Osteoblast (primary cell): Measurements from ENCODE around the gene NTM. TPM values are rescaled to one million over a fixed set of nuclear protein-coding genes. Genes with fewer than 3 reads are reported as not detected.

Experiments used
- DNase-seq: peaks from one replicate; pipeline ENCODE4 v3.0.0; 2011; ENCODE audit warnings: low spot score, mixed read lengths; ENCODE audit not compliant: insufficient read length; ENCODE audit errors: missing footprints
- H2AFZ ChIP-seq: 2 replicates; pipeline ENCODE4 v1.6.0; 2011; ENCODE audit warnings: mild to moderate bottlenecking, low read length
- H3K27ac ChIP-seq: 2 replicates; pipeline ENCODE4 v1.5.1; 2011; ENCODE audit warnings: mild to moderate bottlenecking, low read depth, low read length, moderate library complexity
- H3K27me3 ChIP-seq: 2 replicates; pipeline ENCODE4 v1.6.0; 2012; ENCODE audit warnings: mild to moderate bottlenecking, control low read depth, inconsistent platforms, low read length, moderate library complexity; ENCODE audit not compliant: insufficient read depth
- H3K36me3 ChIP-seq: 2 replicates; pipeline ENCODE4 v1.5.1; 2011; ENCODE audit warnings: mild to moderate bottlenecking, low read length, control low read depth, moderate library complexity; ENCODE audit not compliant: insufficient read depth
- H3K4me1 ChIP-seq: 2 replicates; pipeline ENCODE4 v1.5.1; 2011; ENCODE audit warnings: mild to moderate bottlenecking, low read length, control low read depth, moderate library complexity; ENCODE audit not compliant: insufficient read depth
- H3K4me2 ChIP-seq: 2 replicates; pipeline ENCODE4 v1.6.0; 2011; ENCODE audit warnings: mild to moderate bottlenecking, low read length; ENCODE audit not compliant: insufficient read depth
- H3K4me3 ChIP-seq: fragments of 200-600 bp; sonication (generic); 3 replicates; pipeline ENCODE4 v1.5.1; 2012; ENCODE audit warnings: mild to moderate bottlenecking, low read length, inconsistent platforms; ENCODE audit not compliant: insufficient read depth
- H3K79me2 ChIP-seq: 2 replicates; pipeline ENCODE4 v1.6.0; 2012; ENCODE audit warnings: mild to moderate bottlenecking, low read length, control low read depth, inconsistent platforms; ENCODE audit not compliant: insufficient read depth
- H3K9me3 ChIP-seq: 2 replicates; pipeline ENCODE4 v1.5.1; 2011; ENCODE audit warnings: low read depth, low read length, control low read depth
- H4K20me1 ChIP-seq: 2 replicates; pipeline ENCODE4 v1.6.0; 2012; ENCODE audit warnings: mild to moderate bottlenecking, low read length, control low read depth; ENCODE audit not compliant: insufficient read depth
- total RNA-seq: library from RNA; depleted of rRNA; stranded (reverse); fragments of >200 nt; gene quantifications from 2 replicates; pipeline ENCODE4 v1.2.3, GENCODE V29; 2012
- TF ChIP-seq, protein P1 (sequence below): IDR thresholded peaks from 2 replicates; pipeline ENCODE4 v1.5.1; 2011; ENCODE audit warnings: mild to moderate bottlenecking, low read depth, low read length, moderate library complexity; ENCODE audit errors: extremely low read depth

NTM gene
- total RNA-seq, 1 donor, result 48.1 TPM

- Histone ChIP-seq H3K9me3 (no peaks in the 10 kb centered on the region), H3K4me1 (peaks cover 4% of the 10 kb centered on the region)
- TF ChIP-seq, protein P1, sequence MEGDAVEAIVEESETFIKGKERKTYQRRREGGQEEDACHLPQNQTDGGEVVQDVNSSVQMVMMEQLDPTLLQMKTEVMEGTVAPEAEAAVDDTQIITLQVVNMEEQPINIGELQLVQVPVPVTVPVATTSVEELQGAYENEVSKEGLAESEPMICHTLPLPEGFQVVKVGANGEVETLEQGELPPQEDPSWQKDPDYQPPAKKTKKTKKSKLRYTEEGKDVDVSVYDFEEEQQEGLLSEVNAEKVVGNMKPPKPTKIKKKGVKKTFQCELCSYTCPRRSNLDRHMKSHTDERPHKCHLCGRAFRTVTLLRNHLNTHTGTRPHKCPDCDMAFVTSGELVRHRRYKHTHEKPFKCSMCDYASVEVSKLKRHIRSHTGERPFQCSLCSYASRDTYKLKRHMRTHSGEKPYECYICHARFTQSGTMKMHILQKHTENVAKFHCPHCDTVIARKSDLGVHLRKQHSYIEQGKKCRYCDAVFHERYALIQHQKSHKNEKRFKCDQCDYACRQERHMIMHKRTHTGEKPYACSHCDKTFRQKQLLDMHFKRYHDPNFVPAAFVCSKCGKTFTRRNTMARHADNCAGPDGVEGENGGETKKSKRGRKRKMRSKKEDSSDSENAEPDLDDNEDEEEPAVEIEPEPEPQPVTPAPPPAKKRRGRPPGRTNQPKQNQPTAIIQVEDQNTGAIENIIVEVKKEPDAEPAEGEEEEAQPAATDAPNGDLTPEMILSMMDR, result no peak
These were observed 488.1 kb downstream of the NTM start for GRCh38 chr11:131858505-131858904.

GRCh38 chr11:131859538-131860210 is 489.3 kb downstream of the NTM start:
- Histone ChIP-seq H3K4me1 (peaks cover 4% of the 10 kb centered on the region), H3K4me3 (no peak overlapping the region), H3K27ac (no peak overlapping the region), H3K36me3 (no peaks in the 10 kb centered on the region), H4K20me1 (no peaks in the 10 kb centered on the region), H3K9me3 (no peaks in the 10 kb centered on the region), H3K27me3 (no peaks in the 10 kb centered on the region), H2AFZ (peak overlapping the region; percentile 17), H3K79me2 (no peaks in the 10 kb centered on the region), H3K4me2 (no peak overlapping the region)
- TF ChIP-seq, protein P1, result no peak
- DNase-seq, result peak; percentile 70

More at GRCh38 chr11:131858505-131858904, 488.1 kb downstream of the NTM start:
- Histone ChIP-seq H3K27me3 (no peaks in the 10 kb centered on the region), H3K36me3 (no peaks in the 10 kb centered on the region), H3K27ac (no peak overlapping the region), H3K4me3 (no peak overlapping the region), H2AFZ (no peak overlapping the region), H3K79me2 (no peaks in the 10 kb centered on the region), H4K20me1 (no peaks in the 10 kb centered on the region), H3K4me2 (no peak overlapping the region)
- no peak for DNase-seq

- Histone ChIP-seq H2AFZ (no peak overlapping the region), H3K27ac (no peak overlapping the region), H3K27me3 (no peaks in the 10 kb centered on the region), H3K9me3 (no peaks in the 10 kb centered on the region), H3K36me3 (no peaks in the 10 kb centered on the region), H3K4me2 (no peak overlapping the region), H4K20me1 (no peaks in the 10 kb centered on the region), H3K4me3 (no peak overlapping the region), H3K79me2 (no peaks in the 10 kb centered on the region), H3K4me1 (peaks cover 8% of the 10 kb centered on the region)
- DNase-seq, result no peak
- TF ChIP-seq, protein P1, result no peak
These were observed 493.8 kb downstream of the NTM start for GRCh38 chr11:131864228-131864627.

- Histone ChIP-seq H3K27ac (no peak overlapping the region), H3K4me1 (peaks cover 5% of the 10 kb centered on the region), H3K79me2 (no peaks in the 10 kb centered on the region), H3K9me3 (no peaks in the 10 kb centered on the region), H3K36me3 (no peaks in the 10 kb centered on the region), H3K4me3 (no peak overlapping the region), H3K27me3 (no peaks in the 10 kb centered on the region), H3K4me2 (no peak overlapping the region), H2AFZ (no peak overlapping the region), H4K20me1 (no peaks in the 10 kb centered on the region)
- TF ChIP-seq, protein P1, result no peak
- DNase-seq, result no peak
These were observed 495.4 kb downstream of the NTM start for GRCh38 chr11:131865860-131866259.
